ENCODE measurements around the gene MCF2L.
A peak's percentile ranks its signal among the peaks of the same experiment; 100 is the strongest.

The MCF2L gene

DNA sequence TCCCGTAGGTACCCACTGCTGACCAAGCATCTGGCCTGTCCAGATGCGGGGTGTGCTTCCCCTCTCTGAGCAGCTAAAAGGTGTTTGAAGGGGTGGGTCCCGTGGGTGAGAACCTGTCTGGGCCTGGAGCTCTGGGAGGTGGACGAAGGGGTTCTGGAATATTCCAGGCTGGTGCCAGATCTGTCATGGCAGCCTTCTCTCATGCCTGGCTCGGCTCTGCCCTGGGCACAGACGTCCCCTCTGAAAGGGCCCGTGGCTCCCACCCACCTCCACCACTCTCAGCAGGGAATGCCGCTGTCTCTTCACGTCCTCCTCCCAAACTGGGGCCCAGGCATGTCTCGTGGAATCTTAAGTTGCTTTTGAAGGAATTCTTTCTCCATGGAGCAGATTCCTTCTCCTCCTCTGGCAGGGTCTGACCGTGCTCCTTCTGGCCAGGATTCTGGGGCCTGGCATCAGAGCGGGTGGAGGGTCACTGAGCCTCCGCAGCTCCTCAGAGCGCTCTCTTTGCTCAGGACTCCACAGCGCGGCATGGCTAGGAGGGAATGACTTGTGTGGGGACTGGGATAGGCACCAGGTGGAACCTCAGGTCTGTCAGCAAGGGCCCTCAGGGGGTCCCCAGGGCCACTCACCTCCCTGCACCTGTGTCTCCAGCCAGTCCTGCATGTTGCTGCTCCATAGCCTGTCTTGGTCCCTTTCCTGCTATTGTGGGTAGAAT, 5.9 kb upstream of the MCF2L start:
- Histone ChIP-seq H3K9me3 (ENCODE audit: control insufficient read depth in 5 of 5, low read length in 5 of 5) (no peaks in the 10 kb centered on the region), H3K4me3 (ENCODE audit: low read depth in 1 of 5, low read length in 5 of 5) (no peak overlapping the region), H3K27ac (ENCODE audit: low read depth, low read length) (no peak overlapping the region), H3K9ac (ENCODE audit: low read length in 5 of 5) (no peak overlapping the region), H3K36me3 (ENCODE audit: control insufficient read depth in 5 of 5, insufficient read depth in 5 of 5, low read length in 5 of 5) (no peaks in the 10 kb centered on the region), H3K27me3 (ENCODE audit: control insufficient read depth in 5 of 5, insufficient read depth in 4 of 5, low read length in 5 of 5) (peaks cover 22 to 37% (median 26%) of the 10 kb centered on the region in 5 donors), H3K4me1 (ENCODE audit: control insufficient read depth in 5 of 5, insufficient read depth in 5 of 5, low read length in 5 of 5) (peaks cover 0 to 80% (median 10%) of the 10 kb centered on the region in 5 donors)

DNA sequence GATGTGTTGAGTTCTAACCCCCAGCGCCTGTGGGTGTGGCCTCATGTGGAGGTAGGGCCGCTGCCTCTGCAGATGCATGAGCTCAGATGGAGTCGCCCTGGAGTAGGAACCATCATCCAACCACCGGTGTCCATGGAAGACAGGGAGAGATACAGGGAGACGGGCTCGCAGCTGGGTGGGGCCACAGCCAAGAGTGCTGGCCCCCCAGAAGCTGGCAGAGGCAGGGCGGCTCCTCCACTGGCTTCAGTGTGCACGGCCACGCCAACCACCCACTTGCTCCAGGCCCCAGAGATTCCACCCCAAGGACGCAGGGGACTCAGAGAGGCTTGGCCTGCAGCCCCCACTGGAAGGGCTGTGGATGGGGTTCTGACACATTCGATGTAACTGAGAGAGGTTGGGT, 5.4 kb upstream of the MCF2L start:
- Histone ChIP-seq H3K27me3 (ENCODE audit: control insufficient read depth in 5 of 5, insufficient read depth in 4 of 5, low read length in 5 of 5) (peaks cover 25 to 42% (median 30%) of the 10 kb centered on the region in 5 donors), H3K4me3 (ENCODE audit: low read depth in 1 of 5, low read length in 5 of 5) (no peak overlapping the region)

DNA sequence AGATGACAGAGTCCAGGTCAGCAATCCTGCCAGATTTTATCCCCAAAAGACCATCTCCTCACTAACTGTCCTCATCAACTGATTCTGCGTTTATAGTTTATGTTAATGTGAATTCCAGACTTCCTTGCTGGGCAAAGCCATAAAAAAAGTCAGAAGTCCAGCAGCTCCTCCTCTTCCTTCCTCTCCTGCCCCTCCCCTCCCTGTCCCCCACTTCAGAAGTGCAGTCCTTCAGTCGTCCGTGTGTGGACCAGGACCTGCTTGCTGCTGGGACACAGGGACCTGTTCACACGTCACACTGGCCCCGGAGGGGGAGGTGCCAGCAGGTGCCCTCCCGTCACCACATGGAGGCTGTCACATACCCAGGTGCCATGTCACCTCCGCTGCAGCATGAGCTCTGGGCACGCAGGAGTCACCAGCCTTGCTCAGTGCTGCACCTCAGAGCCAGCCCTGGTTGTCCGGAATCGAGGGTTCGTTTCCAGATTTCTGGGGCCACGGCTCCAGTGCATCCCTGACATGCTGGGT, 4.0 kb upstream of the MCF2L start:
- Histone ChIP-seq H3K27ac (ENCODE audit: low read depth, low read length) (no peak overlapping the region), H3K4me1 (ENCODE audit: control insufficient read depth in 5 of 5, insufficient read depth in 5 of 5, low read length in 5 of 5) (peaks cover 3 to 77% (median 26%) of the 10 kb centered on the region in 5 donors), H3K4me3 (ENCODE audit: low read depth in 1 of 5, low read length in 5 of 5) (peak overlapping the region in 3 of 5 donors; percentile 7 to 49 (median 38)), H3K36me3 (ENCODE audit: control insufficient read depth in 5 of 5, insufficient read depth in 5 of 5, low read length in 5 of 5) (no peaks in the 10 kb centered on the region), H3K9ac (ENCODE audit: low read length in 5 of 5) (no peak overlapping the region), H3K9me3 (ENCODE audit: control insufficient read depth in 5 of 5, low read length in 5 of 5) (no peaks in the 10 kb centered on the region), H3K27me3 (ENCODE audit: control insufficient read depth in 5 of 5, insufficient read depth in 4 of 5, low read length in 5 of 5) (peaks cover 17 to 49% (median 30%) of the 10 kb centered on the region in 5 donors)

More for the DNA sequence above, 5.4 kb upstream of the MCF2L start:
- no peaks in the 10 kb centered on the region for H3K9me3 ChIP-seq (ENCODE audit: control insufficient read depth in 5 of 5, low read length in 5 of 5)
- no peak overlapping the region for H3K27ac ChIP-seq (ENCODE audit: low read depth, low read length)
- no peaks in the 10 kb centered on the region for H3K36me3 ChIP-seq (ENCODE audit: control insufficient read depth in 5 of 5, insufficient read depth in 5 of 5, low read length in 5 of 5)
- peaks cover 0 to 80% (median 14%) of the 10 kb centered on the region in 5 donors for H3K4me1 ChIP-seq (ENCODE audit: control insufficient read depth in 5 of 5, insufficient read depth in 5 of 5, low read length in 5 of 5)
- no peak overlapping the region for H3K9ac ChIP-seq (ENCODE audit: low read length in 5 of 5)

DNA sequence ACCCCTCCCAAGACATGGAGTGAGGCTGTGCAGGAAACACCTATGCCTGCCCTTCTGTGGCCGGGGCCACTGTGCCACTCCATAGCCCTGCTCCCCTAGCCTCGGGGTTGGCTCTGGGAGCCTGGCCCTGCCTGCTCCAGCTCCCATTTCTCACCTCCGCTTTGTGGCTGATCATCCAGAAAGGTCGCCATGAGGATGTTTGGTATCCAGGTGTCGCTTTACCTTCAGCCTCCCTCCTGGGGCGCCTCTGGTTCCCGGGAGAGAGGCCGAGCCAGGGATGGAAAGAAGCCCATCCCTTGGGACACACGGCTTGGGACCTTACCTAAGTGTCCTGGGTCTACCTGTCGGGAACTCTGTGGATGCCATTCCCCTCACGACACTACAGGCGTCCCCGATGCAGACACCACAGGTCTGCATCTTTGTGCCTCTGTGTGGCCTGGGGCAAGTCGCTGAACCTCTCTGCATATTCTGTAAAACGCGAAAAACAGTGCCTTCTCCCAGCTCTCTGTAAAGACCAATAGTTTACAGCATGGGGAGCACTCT, 3.4 kb upstream of the MCF2L start:
- Histone ChIP-seq H3K4me3 (ENCODE audit: low read depth in 1 of 5, low read length in 5 of 5) (no peak overlapping the region), H3K27me3 (ENCODE audit: control insufficient read depth in 5 of 5, insufficient read depth in 4 of 5, low read length in 5 of 5) (peaks cover 17 to 55% (median 31%) of the 10 kb centered on the region in 5 donors), H3K9ac (ENCODE audit: low read length in 5 of 5) (no peak overlapping the region), H3K4me1 (ENCODE audit: control insufficient read depth in 5 of 5, insufficient read depth in 5 of 5, low read length in 5 of 5) (peaks cover 3 to 71% (median 26%) of the 10 kb centered on the region in 5 donors), H3K27ac (ENCODE audit: low read depth, low read length) (no peak overlapping the region), H3K9me3 (ENCODE audit: control insufficient read depth in 5 of 5, low read length in 5 of 5) (no peaks in the 10 kb centered on the region), H3K36me3 (ENCODE audit: control insufficient read depth in 5 of 5, insufficient read depth in 5 of 5, low read length in 5 of 5) (no peaks in the 10 kb centered on the region)

DNA sequence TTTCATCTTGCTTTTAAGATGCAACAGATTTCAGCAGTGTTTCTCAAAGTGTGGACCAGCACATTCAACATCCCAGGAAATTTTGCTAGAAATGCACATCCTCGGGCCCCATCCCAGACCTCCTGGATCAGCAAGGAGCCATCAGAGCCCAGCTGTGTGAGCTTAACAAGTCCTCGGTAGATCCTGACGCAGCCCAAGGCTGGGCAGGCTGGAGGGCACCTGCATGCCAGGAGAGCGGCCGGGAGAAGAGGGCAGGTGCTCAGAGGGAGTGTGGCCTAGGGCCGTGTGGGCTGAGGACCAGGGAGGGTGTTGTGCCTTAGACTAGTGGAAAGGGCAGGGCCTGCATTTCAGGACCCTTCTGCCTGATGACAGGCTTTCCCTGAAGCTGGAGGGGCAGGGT, 2.2 kb upstream of the MCF2L start:
- H3K9ac ChIP-seq (ENCODE audit: low read length in 5 of 5) = no peak overlapping the region
- peaks cover 3 to 60% (median 21%) of the 10 kb centered on the region in 5 donors for H3K4me1 ChIP-seq (ENCODE audit: control insufficient read depth in 5 of 5, insufficient read depth in 5 of 5, low read length in 5 of 5)
- H3K27me3 ChIP-seq (ENCODE audit: control insufficient read depth in 5 of 5, insufficient read depth in 4 of 5, low read length in 5 of 5) = peaks cover 24 to 61% (median 39%) of the 10 kb centered on the region in 5 donors

DNA sequence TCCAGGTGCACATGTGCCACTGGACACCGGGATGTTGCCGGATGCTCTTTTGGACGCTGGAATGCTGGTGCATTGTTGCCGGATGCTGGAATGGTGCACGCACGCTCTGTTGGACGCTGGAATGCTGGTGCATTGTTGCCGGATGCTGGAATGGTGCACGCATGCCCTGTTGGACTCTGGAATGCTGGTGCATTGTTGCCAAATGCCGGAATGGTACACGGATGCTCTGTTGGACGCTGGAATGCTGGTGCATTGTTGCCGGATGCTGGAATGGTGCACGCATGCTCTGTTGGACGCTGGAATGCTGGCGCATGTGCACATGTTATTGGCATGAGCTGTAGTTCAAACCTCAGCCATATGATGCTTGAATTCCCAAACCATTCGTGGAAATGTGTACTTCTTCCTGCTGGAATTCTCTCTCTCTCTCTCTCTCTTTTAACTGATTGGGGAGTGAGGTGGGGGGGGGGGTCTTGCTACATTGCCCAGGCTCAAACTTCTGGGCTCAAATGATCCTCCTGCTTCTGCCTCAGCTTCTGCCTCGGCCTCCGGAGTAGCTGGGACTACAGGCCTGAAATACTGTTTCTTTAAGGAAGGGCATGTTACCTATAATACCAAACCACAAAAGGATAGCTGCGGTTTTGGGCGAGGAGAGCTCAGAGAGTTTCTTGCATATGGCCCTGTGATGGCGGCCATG, 1.2 kb upstream of the MCF2L start:
- Histone ChIP-seq H3K9ac (ENCODE audit: low read length in 5 of 5) (no peak overlapping the region), H3K4me1 (ENCODE audit: control insufficient read depth in 5 of 5, insufficient read depth in 5 of 5, low read length in 5 of 5) (peaks cover 3 to 49% (median 21%) of the 10 kb centered on the region in 5 donors), H3K27ac (ENCODE audit: low read depth, low read length) (no peak overlapping the region), H3K27me3 (ENCODE audit: control insufficient read depth in 5 of 5, insufficient read depth in 4 of 5, low read length in 5 of 5) (peaks cover 24 to 64% (median 38%) of the 10 kb centered on the region in 5 donors), H3K4me3 (ENCODE audit: low read depth in 1 of 5, low read length in 5 of 5) (peak overlapping the region in 2 of 5 donors; percentile 49 to 53), H3K36me3 (ENCODE audit: control insufficient read depth in 5 of 5, insufficient read depth in 5 of 5, low read length in 5 of 5) (no peaks in the 10 kb centered on the region), H3K9me3 (ENCODE audit: control insufficient read depth in 5 of 5, low read length in 5 of 5) (peaks cover 0 to 9% (median 0%) of the 10 kb centered on the region in 5 donors)

More for the DNA sequence above, 2.2 kb upstream of the MCF2L start:
- Histone ChIP-seq H3K4me3 (ENCODE audit: low read depth in 1 of 5, low read length in 5 of 5) (no peak overlapping the region), H3K9me3 (ENCODE audit: control insufficient read depth in 5 of 5, low read length in 5 of 5) (peaks cover 0 to 5% (median 0%) of the 10 kb centered on the region in 5 donors), H3K36me3 (ENCODE audit: control insufficient read depth in 5 of 5, insufficient read depth in 5 of 5, low read length in 5 of 5) (no peaks in the 10 kb centered on the region), H3K27ac (ENCODE audit: low read depth, low read length) (no peak overlapping the region)

DNA sequence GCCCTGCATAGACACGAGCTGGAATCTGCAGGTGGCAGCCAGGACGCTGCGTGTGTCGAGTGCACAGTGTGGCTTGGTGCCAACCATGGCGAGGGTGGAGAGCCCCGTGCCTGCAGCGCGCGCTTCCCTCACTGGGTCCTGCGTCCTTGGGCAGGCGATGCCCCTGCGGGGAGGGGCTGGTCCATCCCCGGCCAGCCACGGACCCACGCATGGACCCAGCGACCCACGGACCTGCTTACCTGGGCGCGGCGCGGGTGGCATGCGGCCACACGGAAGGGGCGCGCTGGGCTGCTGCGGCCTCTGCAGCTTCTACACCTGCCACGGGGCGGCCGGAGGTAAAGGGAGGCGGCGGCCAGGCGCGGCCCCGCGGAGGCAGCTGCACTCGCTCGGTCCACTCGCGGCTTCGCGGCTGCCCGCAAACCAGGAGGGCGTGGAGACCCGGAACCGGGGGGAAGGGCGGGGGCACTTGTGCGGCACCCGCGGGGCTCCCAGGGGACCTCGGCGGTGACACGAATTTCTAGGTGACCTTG, 569 bp upstream of the MCF2L start:
- H3K9ac ChIP-seq (ENCODE audit: low read length in 5 of 5) = no peak overlapping the region
- H3K36me3 ChIP-seq (ENCODE audit: control insufficient read depth in 5 of 5, insufficient read depth in 5 of 5, low read length in 5 of 5) = no peaks in the 10 kb centered on the region
- no peak overlapping the region for H3K27ac ChIP-seq (ENCODE audit: low read depth, low read length)
- peaks cover 24 to 61% (median 38%) of the 10 kb centered on the region in 5 donors for H3K27me3 ChIP-seq (ENCODE audit: control insufficient read depth in 5 of 5, insufficient read depth in 4 of 5, low read length in 5 of 5)
- H3K4me1 ChIP-seq (ENCODE audit: control insufficient read depth in 5 of 5, insufficient read depth in 5 of 5, low read length in 5 of 5) = peaks cover 3 to 44% (median 21%) of the 10 kb centered on the region in 5 donors
- peak overlapping the region in 3 of 5 donors; percentile 22 to 53 (median 49) for H3K4me3 ChIP-seq (ENCODE audit: low read depth in 1 of 5, low read length in 5 of 5)
- peaks cover 0 to 9% (median 0%) of the 10 kb centered on the region in 5 donors for H3K9me3 ChIP-seq (ENCODE audit: control insufficient read depth in 5 of 5, low read length in 5 of 5)

DNA sequence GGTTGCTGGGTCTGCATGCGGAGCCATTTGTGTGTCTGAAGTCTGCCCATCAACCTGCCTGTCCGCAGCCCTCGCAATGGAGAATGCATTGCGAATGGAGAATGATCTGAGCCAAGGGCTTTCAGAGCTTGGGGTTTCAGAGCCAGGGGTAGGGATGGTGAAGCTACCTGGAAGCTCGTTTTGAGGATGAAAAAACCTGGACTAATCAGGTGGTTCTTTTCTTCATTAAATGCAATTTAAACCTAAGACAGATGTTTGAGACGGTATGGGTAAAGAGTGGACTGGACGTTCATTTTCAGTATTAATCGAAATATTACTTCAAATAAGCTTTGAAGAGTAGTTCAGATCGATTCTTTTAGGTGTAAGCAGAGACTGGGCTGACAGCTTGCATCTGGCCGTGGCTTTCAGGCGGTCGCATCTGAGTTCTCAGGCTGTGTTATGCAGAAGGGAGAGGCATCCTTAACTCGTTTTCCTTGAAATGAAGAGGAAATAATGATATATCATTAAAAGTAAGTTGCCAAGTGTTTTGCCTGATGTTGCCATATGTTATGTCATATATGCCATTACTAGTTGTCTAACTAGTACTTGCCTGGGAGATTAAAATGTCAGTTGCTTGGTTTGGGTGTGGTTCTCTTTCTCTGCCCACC, 801 bp downstream of the MCF2L start:
- no peak overlapping the region for H3K27ac ChIP-seq (ENCODE audit: low read depth, low read length)
- H3K4me3 ChIP-seq (ENCODE audit: low read depth in 1 of 5, low read length in 5 of 5) = peak overlapping the region in 4 of 5 donors; percentile 45 to 56 (median 50)
- no peaks in the 10 kb centered on the region for H3K36me3 ChIP-seq (ENCODE audit: control insufficient read depth in 5 of 5, insufficient read depth in 5 of 5, low read length in 5 of 5)
- no peak overlapping the region for H3K9ac ChIP-seq (ENCODE audit: low read length in 5 of 5)
- peaks cover 0 to 9% (median 0%) of the 10 kb centered on the region in 5 donors for H3K9me3 ChIP-seq (ENCODE audit: control insufficient read depth in 5 of 5, low read length in 5 of 5)
- H3K27me3 ChIP-seq (ENCODE audit: control insufficient read depth in 5 of 5, insufficient read depth in 4 of 5, low read length in 5 of 5) = peaks cover 24 to 60% (median 38%) of the 10 kb centered on the region in 5 donors
- H3K4me1 ChIP-seq (ENCODE audit: control insufficient read depth in 5 of 5, insufficient read depth in 5 of 5, low read length in 5 of 5) = peaks cover 3 to 31% (median 21%) of the 10 kb centered on the region in 5 donors

DNA sequence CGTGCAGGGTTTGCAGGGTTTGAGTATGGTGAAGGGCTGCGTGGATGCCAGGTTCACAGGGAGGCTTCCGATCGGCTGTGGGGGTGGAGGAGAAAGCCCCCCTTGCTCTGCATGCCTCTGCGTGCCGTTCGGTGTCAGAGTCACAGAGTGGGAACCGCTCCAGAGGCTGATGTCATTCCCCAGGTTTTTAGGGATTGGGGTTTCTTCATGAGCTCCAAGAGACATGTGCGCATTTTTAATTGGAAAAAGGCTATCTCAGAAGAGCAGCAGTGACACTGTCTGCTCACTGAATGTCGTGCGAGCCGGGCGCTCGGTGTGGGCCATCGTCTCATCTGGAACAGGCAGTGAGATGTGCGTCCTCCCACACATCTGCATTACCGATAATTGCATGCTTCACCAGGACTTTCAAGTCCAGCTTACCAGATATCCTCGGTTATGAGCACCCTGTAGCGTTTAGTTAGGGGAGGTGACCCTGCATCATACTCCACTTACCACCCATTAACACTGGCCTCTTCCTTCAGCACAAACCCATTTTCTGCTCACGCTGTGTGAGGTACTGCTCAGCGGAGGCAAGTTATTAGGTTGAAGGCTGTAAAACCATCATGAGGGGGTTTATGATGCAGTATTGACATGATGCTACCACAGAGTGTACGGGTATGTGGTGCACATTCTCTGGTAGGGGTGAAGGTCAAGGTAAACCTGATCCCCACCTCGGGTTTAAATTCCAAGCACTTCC, 1.7 kb downstream of the MCF2L start:
- Histone ChIP-seq H3K4me1 (ENCODE audit: control insufficient read depth in 5 of 5, insufficient read depth in 5 of 5, low read length in 5 of 5) (peaks cover 0 to 24% (median 21%) of the 10 kb centered on the region in 5 donors), H3K9ac (ENCODE audit: low read length in 5 of 5) (no peak overlapping the region), H3K36me3 (ENCODE audit: control insufficient read depth in 5 of 5, insufficient read depth in 5 of 5, low read length in 5 of 5) (no peaks in the 10 kb centered on the region), H3K27ac (ENCODE audit: low read depth, low read length) (no peak overlapping the region), H3K9me3 (ENCODE audit: control insufficient read depth in 5 of 5, low read length in 5 of 5) (peaks cover 0 to 9% (median 0%) of the 10 kb centered on the region in 5 donors), H3K27me3 (ENCODE audit: control insufficient read depth in 5 of 5, insufficient read depth in 4 of 5, low read length in 5 of 5) (peaks cover 24 to 51% (median 40%) of the 10 kb centered on the region in 5 donors), H3K4me3 (ENCODE audit: low read depth in 1 of 5, low read length in 5 of 5) (no peak overlapping the region)

All from subcutaneous abdominal adipose tissue (tissue), 5 donors.